Measurements from ENCODE around the gene PTGIR.

The PTGIR gene

DNA sequence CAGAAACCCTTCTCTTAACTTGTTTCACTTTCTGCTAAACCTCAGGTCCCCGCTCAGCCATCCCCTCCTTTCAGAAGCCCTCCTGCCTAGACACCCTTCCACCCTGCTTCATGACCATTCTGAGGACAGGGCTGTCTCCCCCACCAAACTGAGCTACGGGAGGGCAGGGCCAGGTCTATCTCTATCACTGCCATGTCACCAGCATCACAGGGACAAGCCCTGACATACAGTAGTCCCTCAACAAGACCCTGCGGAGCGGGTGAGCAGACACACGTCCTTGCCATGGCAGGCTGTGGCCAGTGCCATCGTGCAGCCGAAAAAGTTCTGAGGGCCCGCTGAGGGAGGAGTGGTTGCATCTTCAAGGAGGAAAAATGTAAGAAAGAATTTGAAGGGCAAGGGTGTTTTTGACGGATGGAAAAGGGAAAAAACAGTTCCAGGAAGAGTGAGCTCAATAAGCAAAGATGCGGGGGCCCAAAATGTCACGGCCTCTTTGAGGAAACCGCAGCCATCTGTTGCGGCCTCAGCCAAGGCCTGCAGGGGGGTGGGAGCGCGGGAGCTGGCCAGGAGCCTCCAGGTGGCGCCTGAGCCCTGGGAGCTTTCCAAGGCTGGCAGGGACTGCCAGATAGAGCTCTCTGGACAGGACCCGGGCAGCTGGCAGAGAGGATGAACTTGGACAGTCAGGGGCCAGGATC lies 8.1 kb downstream of the PTGIR start:
- no peak overlapping the region for H3K27ac ChIP-seq
- no peaks in the 10 kb centered on the region for H3K36me3 ChIP-seq (replicated peaks)
- H3K27me3 ChIP-seq (replicated peaks) = no peaks in the 10 kb centered on the region
- in situ Hi-C loops (cut with HindIII; ENCODE audit: low pct_ligation_motif_present, low sequenced_read_pairs) = no loop called here
- TF ChIP-seq, protein P1, sequence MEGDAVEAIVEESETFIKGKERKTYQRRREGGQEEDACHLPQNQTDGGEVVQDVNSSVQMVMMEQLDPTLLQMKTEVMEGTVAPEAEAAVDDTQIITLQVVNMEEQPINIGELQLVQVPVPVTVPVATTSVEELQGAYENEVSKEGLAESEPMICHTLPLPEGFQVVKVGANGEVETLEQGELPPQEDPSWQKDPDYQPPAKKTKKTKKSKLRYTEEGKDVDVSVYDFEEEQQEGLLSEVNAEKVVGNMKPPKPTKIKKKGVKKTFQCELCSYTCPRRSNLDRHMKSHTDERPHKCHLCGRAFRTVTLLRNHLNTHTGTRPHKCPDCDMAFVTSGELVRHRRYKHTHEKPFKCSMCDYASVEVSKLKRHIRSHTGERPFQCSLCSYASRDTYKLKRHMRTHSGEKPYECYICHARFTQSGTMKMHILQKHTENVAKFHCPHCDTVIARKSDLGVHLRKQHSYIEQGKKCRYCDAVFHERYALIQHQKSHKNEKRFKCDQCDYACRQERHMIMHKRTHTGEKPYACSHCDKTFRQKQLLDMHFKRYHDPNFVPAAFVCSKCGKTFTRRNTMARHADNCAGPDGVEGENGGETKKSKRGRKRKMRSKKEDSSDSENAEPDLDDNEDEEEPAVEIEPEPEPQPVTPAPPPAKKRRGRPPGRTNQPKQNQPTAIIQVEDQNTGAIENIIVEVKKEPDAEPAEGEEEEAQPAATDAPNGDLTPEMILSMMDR (IDR thresholded peaks at IDR 0.05; ENCODE audit: low read depth, low read length, missing control alignments) = peak; percentile 74
- no peak overlapping the region for H3K4me3 ChIP-seq (ENCODE audit: low read depth, low read length)
- DNase-seq = no peak

GRCh38 chr19:46615966-46616365 lies 8.9 kb downstream of the PTGIR start:
- H3K36me3 ChIP-seq (replicated peaks) = no peaks in the 10 kb centered on the region
- H3K4me3 ChIP-seq (ENCODE audit: low read depth, low read length) = no peak overlapping the region
- TF ChIP-seq, protein P1 (IDR thresholded peaks at IDR 0.05; ENCODE audit: low read depth, low read length, missing control alignments) = no peak
- in situ Hi-C loops (cut with HindIII; ENCODE audit: low pct_ligation_motif_present, low sequenced_read_pairs) = no loop called here
- H3K27ac ChIP-seq = no peak overlapping the region
- H3K27me3 ChIP-seq (replicated peaks) = no peaks in the 10 kb centered on the region
- DNase-seq = no peak

GRCh38 chr19:46614114-46614722 lies 10.7 kb downstream of the PTGIR start:
- H3K27ac ChIP-seq = no peak overlapping the region
- TF ChIP-seq, protein P1 (IDR thresholded peaks at IDR 0.05; ENCODE audit: low read depth, low read length, missing control alignments) = peak; percentile 94
- in situ Hi-C loops (cut with HindIII; ENCODE audit: low pct_ligation_motif_present, low sequenced_read_pairs) = no loop called here
- no peak overlapping the region for H3K4me3 ChIP-seq (ENCODE audit: low read depth, low read length)
- no peaks in the 10 kb centered on the region for H3K27me3 ChIP-seq (replicated peaks)
- DNase-seq = peak; percentile 66
- H3K36me3 ChIP-seq (replicated peaks) = peaks cover 10% of the 10 kb centered on the region

- H3K27ac ChIP-seq = no peak overlapping the region
- H3K27me3 ChIP-seq (replicated peaks) = no peaks in the 10 kb centered on the region
- DNase-seq = no peak
- in situ Hi-C loops (cut with HindIII; ENCODE audit: low pct_ligation_motif_present, low sequenced_read_pairs) = no loop called here
- peaks cover 17% of the 10 kb centered on the region for H3K36me3 ChIP-seq (replicated peaks)
- TF ChIP-seq, protein P1 (IDR thresholded peaks at IDR 0.05; ENCODE audit: low read depth, low read length, missing control alignments) = no peak
- no peak overlapping the region for H3K4me3 ChIP-seq (ENCODE audit: low read depth, low read length)
Observed at GRCh38 chr19:46613525-46613924, 11.4 kb downstream of the PTGIR start.

- DNase-seq = no peak
- peaks cover 34% of the 10 kb centered on the region for H3K36me3 ChIP-seq (replicated peaks)
- TF ChIP-seq, protein P1 (IDR thresholded peaks at IDR 0.05; ENCODE audit: low read depth, low read length, missing control alignments) = no peak
- no peak overlapping the region for H3K4me3 ChIP-seq (ENCODE audit: low read depth, low read length)
- in situ Hi-C loops (cut with HindIII; ENCODE audit: low pct_ligation_motif_present, low sequenced_read_pairs) = no loop called here
- no peak overlapping the region for H3K27ac ChIP-seq
- no peaks in the 10 kb centered on the region for H3K27me3 ChIP-seq (replicated peaks)
Observed at GRCh38 chr19:46611776-46612175, 13.1 kb downstream of the PTGIR start.
